ENCODE measurements around the gene GPRASP2.

- TF ChIP-seq POLR2A (IDR thresholded peaks at IDR 0.05) = no peak
- TF ChIP-seq, protein P1, sequence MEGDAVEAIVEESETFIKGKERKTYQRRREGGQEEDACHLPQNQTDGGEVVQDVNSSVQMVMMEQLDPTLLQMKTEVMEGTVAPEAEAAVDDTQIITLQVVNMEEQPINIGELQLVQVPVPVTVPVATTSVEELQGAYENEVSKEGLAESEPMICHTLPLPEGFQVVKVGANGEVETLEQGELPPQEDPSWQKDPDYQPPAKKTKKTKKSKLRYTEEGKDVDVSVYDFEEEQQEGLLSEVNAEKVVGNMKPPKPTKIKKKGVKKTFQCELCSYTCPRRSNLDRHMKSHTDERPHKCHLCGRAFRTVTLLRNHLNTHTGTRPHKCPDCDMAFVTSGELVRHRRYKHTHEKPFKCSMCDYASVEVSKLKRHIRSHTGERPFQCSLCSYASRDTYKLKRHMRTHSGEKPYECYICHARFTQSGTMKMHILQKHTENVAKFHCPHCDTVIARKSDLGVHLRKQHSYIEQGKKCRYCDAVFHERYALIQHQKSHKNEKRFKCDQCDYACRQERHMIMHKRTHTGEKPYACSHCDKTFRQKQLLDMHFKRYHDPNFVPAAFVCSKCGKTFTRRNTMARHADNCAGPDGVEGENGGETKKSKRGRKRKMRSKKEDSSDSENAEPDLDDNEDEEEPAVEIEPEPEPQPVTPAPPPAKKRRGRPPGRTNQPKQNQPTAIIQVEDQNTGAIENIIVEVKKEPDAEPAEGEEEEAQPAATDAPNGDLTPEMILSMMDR (IDR thresholded peaks at IDR 0.05 in 4 of 5, conservative IDR thresholded peaks at IDR 0.05 in 1 of 5) = no peak
Measured at GRCh38 chrX:102727761-102728160, 15.5 kb downstream of the GPRASP2 start.

Measured in gastrocnemius medialis (tissue), 4 donors.